B cell (primary cell): ENCODE results near the gene CD40. TPM values are rescaled to one million over a fixed set of nuclear protein-coding genes. Genes with fewer than 3 reads are reported as not detected.
A peak's percentile ranks its signal among the peaks of the same experiment; 100 is the strongest.

Experiments
- ATAC-seq: fragments of 200-7000 bp; cut with Tn5 transposase; one replicate; pipeline ENCODE4 v1.10.0; 2021; ENCODE audit warnings: low read depth, mild to moderate bottlenecking, moderate number of reproducible peaks, moderate library complexity
- CTCF ChIA-PET: fragments of 350-600 bp; sonication (Branson Sonifier 250); formaldehyde crosslinking; loops from one replicate; lab custom pipeline; 2021; ENCODE audit warnings: antibody characterized with exemption, inconsistent platforms; lab: Charles Lee
- POLR2A ChIA-PET: fragments of 350-600 bp; sonication (Branson Sonifier 250); formaldehyde crosslinking; loops from one replicate; lab custom pipeline; 2021; ENCODE audit warnings: antibody characterized with exemption; lab: Charles Lee
- DNase-seq: peaks from one replicate; pipeline ENCODE4 v3.0.0; 2013
- H2AFZ ChIP-seq: 2 replicates; pipeline ENCODE4 v1.6.1; 2012; ENCODE audit warnings: mild to moderate bottlenecking, low read depth, low read length; ENCODE audit not compliant: insufficient read depth, poor library complexity, severe bottlenecking
- H3K27ac ChIP-seq, 2 donors: 1 replicate in 1 of 2; 2 replicates in 1 of 2; pipeline ENCODE4 v1.5.1; 2012 to 2013; ENCODE audit warnings: low read length in 2 of 2, mild to moderate bottlenecking in 2 of 2, moderate library complexity in 1 of 2
- H3K27me3 ChIP-seq, 4 experiments: fragments of 200-600 bp in 1 of 4; sonication (generic) in 1 of 4; replicated peaks in 1 of 4; 1 replicate in 2 of 4; 2 replicates in 2 of 4; pipeline versions ENCODE4 v1.6.1 to v1.7.0; 2013 to 2016; ENCODE audit warnings: low read length in 3 of 4, mild to moderate bottlenecking in 2 of 4, mixed read lengths in 1 of 4, moderate library complexity in 1 of 4; ENCODE audit not compliant: insufficient read depth in 4 of 4, control insufficient read depth in 3 of 4; ENCODE audit errors: control extremely low read depth in 1 of 4
- H3K36me3 ChIP-seq, 2 experiments: replicated peaks in 1 of 2; 1 replicate in 1 of 2; 2 replicates in 1 of 2; pipeline versions ENCODE4 v1.6.1 to v1.7.1; 2013; ENCODE audit warnings: low read length in 1 of 2; ENCODE audit not compliant: insufficient read depth in 2 of 2, control insufficient read depth in 1 of 2; ENCODE audit errors: control extremely low read depth in 1 of 2, extremely low read depth in 1 of 2
- H3K4me1 ChIP-seq, 2 donors: fragments of 200-600 bp in 1 of 2; sonication (generic) in 1 of 2; 1 replicate in 1 of 2; 2 replicates in 1 of 2; pipeline versions ENCODE4 v1.5.1 to v1.6.1; 2013 to 2017; ENCODE audit warnings: low read length in 2 of 2; ENCODE audit not compliant: control insufficient read depth in 2 of 2, insufficient read depth in 2 of 2
- H3K4me2 ChIP-seq: replicated peaks from 2 replicates; pipeline ENCODE3; 2012; ENCODE audit warnings: mild to moderate bottlenecking, low read depth, low read length; ENCODE audit not compliant: poor library complexity, severe bottlenecking
- H3K4me3 ChIP-seq, 5 experiments: fragments of 200-600 bp in 1 of 5; sonication (generic) in 1 of 5; 1 replicate in 3 of 5; 2 replicates in 2 of 5; pipeline versions ENCODE4 v1.5.1 to v1.7.0; 2011 to 2016; ENCODE audit warnings: low read length in 4 of 5, mild to moderate bottlenecking in 4 of 5, low read depth in 2 of 5, control low read depth in 1 of 5, moderate library complexity in 1 of 5; ENCODE audit not compliant: insufficient read depth in 1 of 5; ENCODE audit errors: control extremely low read depth in 1 of 5, extremely low read depth in 1 of 5
- H3K79me2 ChIP-seq: fragments of 200-600 bp; sonication (generic); one replicate; pipeline ENCODE4 v1.6.0; 2016; ENCODE audit warnings: low read length; ENCODE audit not compliant: control insufficient read depth, insufficient read depth
- H3K9ac ChIP-seq: fragments of 200-600 bp; sonication (generic); 2 replicates; pipeline ENCODE4 v1.6.1; 2017; ENCODE audit warnings: mild to moderate bottlenecking, low read length, moderate library complexity
- H3K9me3 ChIP-seq, 3 donors: one replicate each; pipeline versions ENCODE4 v1.6.1 to v1.7.1; 2013; ENCODE audit warnings: low read length in 2 of 3; ENCODE audit not compliant: control insufficient read depth in 2 of 3, insufficient read depth in 1 of 3; ENCODE audit errors: control extremely low read depth in 1 of 3
- H4K20me1 ChIP-seq: 2 replicates; pipeline ENCODE4 v1.6.0; 2012; ENCODE audit warnings: mild to moderate bottlenecking, low read length; ENCODE audit not compliant: insufficient read depth, control insufficient read depth, poor library complexity, severe bottlenecking
- H3K27ac Mint-ChIP-seq: one replicate; pipeline ENCODE4 v1.8.0; 2021; ENCODE audit warnings: mixed read lengths
- H3K27me3 Mint-ChIP-seq: one replicate; pipeline ENCODE4 v1.8.0; 2021; ENCODE audit warnings: mixed read lengths
- H3K4me1 Mint-ChIP-seq: one replicate; pipeline ENCODE4 v1.8.0; 2021; ENCODE audit warnings: mixed read lengths
- H3K4me3 Mint-ChIP-seq: one replicate; pipeline ENCODE4 v1.8.0; 2021; ENCODE audit warnings: mixed read lengths
- H3K9me3 Mint-ChIP-seq: one replicate; pipeline ENCODE4 v1.8.0; 2022; ENCODE audit warnings: mixed read lengths; ENCODE audit not compliant: insufficient read depth
- EZH2 ChIP-seq: IDR thresholded peaks from 2 replicates; pipeline ENCODE4 v1.6.1; 2012; ENCODE audit warnings: borderline replicate concordance, low read depth, mild to moderate bottlenecking, moderate library complexity, low read length; ENCODE audit not compliant: insufficient read depth, poor library complexity, severe bottlenecking
- WGBS: methylation state at CpG from one replicate; pipeline ENCODE4 v1.1.5; 2013; ENCODE audit warnings: missing lambda C conversion rate; ENCODE audit not compliant: insufficient coverage; 5-methylcytosine and 5-hydroxymethylcytosine counted together
- intact Hi-C: fragments of 100-400 bp; cut with micrococcal nuclease; formaldehyde crosslinking; loops from one replicate; pipeline ENCODE4 v1.10.0; 2022
- polyA plus RNA-seq: library from polyadenylated mRNA; depleted of rRNA; stranded (reverse); fragments of >200 nt; gene quantifications from 2 replicates; pipeline ENCODE4 v1.2.3, GENCODE V29; 2012
- total RNA-seq, 2 donors: library from RNA; stranded (reverse); fragments of 120-200 nt in 1 of 2; gene quantifications; 1 replicate in 1 of 2; 2 replicates in 1 of 2; pipeline versions ENCODE4 v1.2.3 to v1.2.4, GENCODE V29; 2013 to 2022
- TF ChIP-seq, protein P1 (sequence below): fragments of 200-600 bp; IDR thresholded peaks from one replicate; pipeline ENCODE4 v1.8.0; 2022; ENCODE audit warnings: antibody characterized with exemption, mild to moderate bottlenecking

Gene CD40
- total and polyA plus RNA-seq, 2 donors (not counting 1 experiment from before 2014, with no cell fraction given): 210 to 215 TPM

DNA sequence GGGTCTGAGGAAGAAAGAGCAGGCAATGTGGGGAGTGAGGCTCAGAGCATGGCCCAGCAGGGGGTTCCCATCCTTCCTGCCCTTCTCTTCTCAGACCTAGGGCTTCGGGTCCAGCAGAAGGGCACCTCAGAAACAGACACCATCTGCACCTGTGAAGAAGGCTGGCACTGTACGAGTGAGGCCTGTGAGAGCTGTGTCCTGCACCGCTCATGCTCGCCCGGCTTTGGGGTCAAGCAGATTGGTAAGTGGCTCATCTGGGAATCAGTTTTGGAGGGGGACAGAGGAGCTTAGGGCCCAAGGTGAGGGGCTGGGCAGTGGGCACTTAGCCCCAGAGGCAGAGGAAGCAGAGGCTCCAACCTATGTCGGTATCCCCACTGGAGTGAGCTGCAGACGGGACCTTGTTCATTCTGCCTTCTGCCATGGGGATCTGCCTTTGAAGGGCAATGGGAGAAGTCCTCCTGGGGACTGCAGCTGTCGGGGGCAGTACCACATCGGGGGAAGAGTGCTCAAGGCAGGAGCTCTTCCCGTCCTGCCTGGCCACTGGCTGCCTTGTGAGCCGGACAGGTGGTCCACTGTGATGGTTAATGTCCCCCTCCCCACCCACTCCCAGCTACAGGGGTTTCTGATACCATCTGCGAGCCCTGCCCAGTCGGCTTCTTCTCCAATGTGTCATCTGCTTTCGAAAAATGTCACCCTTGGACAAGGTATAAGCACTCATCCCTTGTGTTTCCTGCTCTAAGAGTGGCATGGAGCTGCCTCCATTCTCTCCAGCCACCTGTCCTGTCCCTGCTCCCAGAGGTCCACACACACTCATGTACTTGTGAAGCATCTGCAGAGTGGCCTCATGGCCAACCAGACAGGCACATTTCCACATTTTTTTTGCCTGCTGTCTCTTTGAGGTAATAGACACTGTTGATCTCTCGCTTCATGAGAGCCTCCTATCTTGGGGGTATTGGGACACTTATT lies 4.7 kb downstream of the CD40 start:
- Histone ChIP-seq H3K27me3 (no peaks in the 10 kb centered on the region), H3K4me1 (peaks cover 39 to 45% of the 10 kb centered on the region in 2 donors), H3K27ac (peak overlapping the region; percentile 9 to 99), H4K20me1 (peaks cover 88% of the 10 kb centered on the region), H3K79me2 (peaks cover 68% of the 10 kb centered on the region), H3K4me2 (no peak overlapping the region), H3K4me3 (no peak overlapping the region), H3K9me3 (no peaks in the 10 kb centered on the region), H3K9ac (no peak overlapping the region), H3K36me3 (peaks cover 0 to 71% of the 10 kb centered on the region in 2 experiments), H2AFZ (no peak overlapping the region)
- Mint-ChIP-seq H3K27ac (peak overlapping the region; percentile 100), H3K4me3 (peak overlapping the region; percentile 39), H3K4me1 (peaks cover 65% of the 10 kb centered on the region), H3K9me3 (no peaks in the 10 kb centered on the region), H3K27me3 (no peaks in the 10 kb centered on the region)
- WGBS: 98% methylated on average over 14 of the region's 15 CpGs
- ATAC-seq (no peak), DNase-seq (no peak)
- ChIA-PET CTCF (interaction anchor here (1.0 to 2.1 kb wide), 4 partner anchors 10 to 29 kb away, joined by 3 to 6 read pairs (median 4); no protein-coding TSS in a partner anchor), POLR2A (no interaction called here)
- TF ChIP-seq, protein P1, sequence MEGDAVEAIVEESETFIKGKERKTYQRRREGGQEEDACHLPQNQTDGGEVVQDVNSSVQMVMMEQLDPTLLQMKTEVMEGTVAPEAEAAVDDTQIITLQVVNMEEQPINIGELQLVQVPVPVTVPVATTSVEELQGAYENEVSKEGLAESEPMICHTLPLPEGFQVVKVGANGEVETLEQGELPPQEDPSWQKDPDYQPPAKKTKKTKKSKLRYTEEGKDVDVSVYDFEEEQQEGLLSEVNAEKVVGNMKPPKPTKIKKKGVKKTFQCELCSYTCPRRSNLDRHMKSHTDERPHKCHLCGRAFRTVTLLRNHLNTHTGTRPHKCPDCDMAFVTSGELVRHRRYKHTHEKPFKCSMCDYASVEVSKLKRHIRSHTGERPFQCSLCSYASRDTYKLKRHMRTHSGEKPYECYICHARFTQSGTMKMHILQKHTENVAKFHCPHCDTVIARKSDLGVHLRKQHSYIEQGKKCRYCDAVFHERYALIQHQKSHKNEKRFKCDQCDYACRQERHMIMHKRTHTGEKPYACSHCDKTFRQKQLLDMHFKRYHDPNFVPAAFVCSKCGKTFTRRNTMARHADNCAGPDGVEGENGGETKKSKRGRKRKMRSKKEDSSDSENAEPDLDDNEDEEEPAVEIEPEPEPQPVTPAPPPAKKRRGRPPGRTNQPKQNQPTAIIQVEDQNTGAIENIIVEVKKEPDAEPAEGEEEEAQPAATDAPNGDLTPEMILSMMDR: no peak
- TF ChIP-seq EZH2: no peak
- intact Hi-C loops: no loop called here
